ENCODE results near the gene TAF3. TPM values are rescaled to one million over a fixed set of nuclear protein-coding genes. Genes with fewer than 3 reads are reported as not detected.
A peak's percentile ranks its signal among the peaks of the same experiment; 100 is the strongest.

Gene TAF3
- total and polyA plus RNA-seq, 2 experiments from 2014 or later = 4.1 to 6.4 TPM

DNA sequence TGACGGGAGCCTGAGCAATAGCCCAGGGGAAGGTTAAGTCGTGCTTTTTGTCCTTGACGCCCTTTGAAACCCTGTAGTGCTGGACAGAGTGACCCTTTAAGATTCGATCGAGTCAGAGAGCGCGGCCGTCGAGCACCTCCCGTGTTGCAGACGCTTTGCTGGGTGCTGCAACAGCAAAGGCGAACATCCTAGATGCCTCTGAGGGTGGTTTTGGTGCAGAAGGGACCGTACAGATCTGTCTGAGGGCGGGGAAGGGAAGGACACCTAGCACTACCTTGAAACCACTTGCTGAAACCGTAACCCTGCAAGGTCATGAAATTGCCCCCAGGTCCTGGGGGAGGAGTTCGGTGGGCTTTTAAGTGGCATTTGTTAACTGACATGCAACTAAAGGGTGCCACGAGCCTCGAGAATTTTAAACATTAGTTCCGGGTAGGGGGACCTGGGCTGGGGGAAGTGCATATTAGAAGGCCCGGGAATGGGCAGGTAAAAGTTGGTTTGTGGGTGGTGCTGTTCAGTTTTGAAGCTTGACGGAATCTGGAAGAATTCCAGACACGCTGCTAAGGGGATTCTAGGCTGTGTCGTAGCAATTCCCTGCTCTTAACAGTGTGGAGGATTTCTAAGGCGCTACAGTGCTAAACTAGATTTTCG, 29.5 kb upstream of the TAF3 start:
- peak overlapping the region; percentile 57 for H2AFZ ChIP-seq
- whole genome bisulfite sequencing (ENCODE audit: low lambda C conversion rate, missing lambda C conversion rate) = 2% methylated on average over 25 of the region's 25 CpGs
- no peaks in the 10 kb centered on the region for H3K27me3 ChIP-seq
- H3K9me3 ChIP-seq (ENCODE audit: low read depth) = no peaks in the 10 kb centered on the region
- H3K4me3 ChIP-seq = peak overlapping the region; percentile 91
- H4K20me1 ChIP-seq (ENCODE audit: insufficient read depth, poor library complexity, severe bottlenecking) = peaks cover 48% of the 10 kb centered on the region
- H3K79me2 ChIP-seq = peaks cover 97% of the 10 kb centered on the region
- peak; percentile 38 for DNase-seq (ENCODE audit: low spot score)
- peak overlapping the region; percentile 76 for H3K27ac ChIP-seq
- peak overlapping the region; percentile 92 for H3K4me2 ChIP-seq
- H3K4me1 ChIP-seq (ENCODE audit: insufficient read depth) = peaks cover 23% of the 10 kb centered on the region
- H3K36me3 ChIP-seq (replicated peaks; ENCODE audit: insufficient read depth, low read depth) = no peaks in the 10 kb centered on the region
- TF ChIP-seq EZH2phosphoT487 (IDR thresholded peaks at IDR 0.05; ENCODE audit: low read depth, severe bottlenecking, unreplicated experiment) = no peak
- TF ChIP-seq, protein P1, sequence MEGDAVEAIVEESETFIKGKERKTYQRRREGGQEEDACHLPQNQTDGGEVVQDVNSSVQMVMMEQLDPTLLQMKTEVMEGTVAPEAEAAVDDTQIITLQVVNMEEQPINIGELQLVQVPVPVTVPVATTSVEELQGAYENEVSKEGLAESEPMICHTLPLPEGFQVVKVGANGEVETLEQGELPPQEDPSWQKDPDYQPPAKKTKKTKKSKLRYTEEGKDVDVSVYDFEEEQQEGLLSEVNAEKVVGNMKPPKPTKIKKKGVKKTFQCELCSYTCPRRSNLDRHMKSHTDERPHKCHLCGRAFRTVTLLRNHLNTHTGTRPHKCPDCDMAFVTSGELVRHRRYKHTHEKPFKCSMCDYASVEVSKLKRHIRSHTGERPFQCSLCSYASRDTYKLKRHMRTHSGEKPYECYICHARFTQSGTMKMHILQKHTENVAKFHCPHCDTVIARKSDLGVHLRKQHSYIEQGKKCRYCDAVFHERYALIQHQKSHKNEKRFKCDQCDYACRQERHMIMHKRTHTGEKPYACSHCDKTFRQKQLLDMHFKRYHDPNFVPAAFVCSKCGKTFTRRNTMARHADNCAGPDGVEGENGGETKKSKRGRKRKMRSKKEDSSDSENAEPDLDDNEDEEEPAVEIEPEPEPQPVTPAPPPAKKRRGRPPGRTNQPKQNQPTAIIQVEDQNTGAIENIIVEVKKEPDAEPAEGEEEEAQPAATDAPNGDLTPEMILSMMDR (IDR thresholded peaks at IDR 0.05; ENCODE audit: poor library complexity) = no peak
- TF ChIP-seq EZH2 (IDR thresholded peaks at IDR 0.05; ENCODE audit: borderline replicate concordance) = no peak
- H3K9me2 ChIP-seq (replicated peaks; ENCODE audit: insufficient read depth) = no peaks in the 10 kb centered on the region

DNA sequence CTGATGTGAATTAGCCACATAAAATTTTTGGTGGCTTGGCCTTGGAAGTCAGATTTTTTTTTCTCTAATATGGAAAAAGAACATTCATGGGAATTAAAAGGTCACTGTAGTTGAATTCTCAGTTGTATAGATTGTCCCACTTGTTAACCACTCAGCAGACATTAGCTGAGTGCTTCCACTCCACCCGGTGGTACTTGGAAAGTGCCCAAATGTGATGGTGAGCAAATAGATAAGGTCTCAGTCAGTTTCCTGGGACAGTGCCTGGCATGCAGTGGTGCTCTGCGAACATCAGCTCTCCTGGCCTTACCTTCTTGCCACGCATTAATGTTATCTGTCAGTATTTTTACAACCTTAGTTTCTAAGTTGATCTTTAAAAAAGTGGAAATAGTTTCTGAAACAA, 28.9 kb upstream of the TAF3 start:
- H3K9me2 ChIP-seq (replicated peaks; ENCODE audit: insufficient read depth) = no peaks in the 10 kb centered on the region
- H3K36me3 ChIP-seq (replicated peaks; ENCODE audit: insufficient read depth, low read depth) = no peaks in the 10 kb centered on the region
- peaks cover 97% of the 10 kb centered on the region for H3K79me2 ChIP-seq
- no peak for DNase-seq (ENCODE audit: low spot score)
- peak overlapping the region; percentile 92 for H3K4me2 ChIP-seq
- H3K27me3 ChIP-seq = no peaks in the 10 kb centered on the region
- WGBS (ENCODE audit: low lambda C conversion rate, missing lambda C conversion rate) = 45% methylated on average over 3 of the region's 3 CpGs
- no peak overlapping the region for H2AFZ ChIP-seq
- H3K4me1 ChIP-seq (ENCODE audit: insufficient read depth) = peaks cover 23% of the 10 kb centered on the region
- no peaks in the 10 kb centered on the region for H3K9me3 ChIP-seq (ENCODE audit: low read depth)
- peaks cover 52% of the 10 kb centered on the region for H4K20me1 ChIP-seq (ENCODE audit: insufficient read depth, poor library complexity, severe bottlenecking)
- TF ChIP-seq, protein P1 (IDR thresholded peaks at IDR 0.05; ENCODE audit: poor library complexity) = no peak
- TF ChIP-seq EZH2phosphoT487 (IDR thresholded peaks at IDR 0.05; ENCODE audit: low read depth, severe bottlenecking, unreplicated experiment) = no peak
- TF ChIP-seq EZH2 (IDR thresholded peaks at IDR 0.05; ENCODE audit: borderline replicate concordance) = no peak
- H3K27ac ChIP-seq = peak overlapping the region; percentile 76
- peak overlapping the region; percentile 91 for H3K4me3 ChIP-seq

DNA sequence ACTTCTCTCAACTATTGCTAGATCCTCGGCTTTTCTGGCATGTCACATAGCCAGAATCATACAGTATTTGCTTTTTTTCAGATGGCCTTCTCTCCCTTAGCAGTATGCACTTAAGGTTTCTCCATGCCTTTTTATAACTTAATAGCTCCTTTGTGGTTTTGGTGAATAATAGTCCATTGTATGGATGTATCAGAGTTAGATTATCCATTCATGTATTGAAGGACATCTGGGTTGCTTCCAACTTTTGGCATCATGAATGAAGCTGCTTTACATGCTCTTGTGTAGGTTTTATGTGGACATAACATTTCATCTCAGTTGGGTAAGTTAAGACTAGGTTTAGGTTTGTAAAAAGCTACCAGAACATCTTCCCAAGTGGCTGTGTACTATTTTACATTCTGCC, 25.8 kb upstream of the TAF3 start:
- no peak for DNase-seq (ENCODE audit: low spot score)
- Histone ChIP-seq H3K4me1 (ENCODE audit: insufficient read depth) (peaks cover 16% of the 10 kb centered on the region), H3K4me3 (no peak overlapping the region), H3K27ac (no peak overlapping the region), H3K4me2 (no peak overlapping the region), H3K79me2 (peaks cover 93% of the 10 kb centered on the region), H3K9me2 (replicated peaks; ENCODE audit: insufficient read depth) (no peaks in the 10 kb centered on the region), H2AFZ (no peak overlapping the region), H4K20me1 (ENCODE audit: insufficient read depth, poor library complexity, severe bottlenecking) (peaks cover 68% of the 10 kb centered on the region), H3K9me3 (ENCODE audit: low read depth) (no peaks in the 10 kb centered on the region), H3K36me3 (replicated peaks; ENCODE audit: insufficient read depth, low read depth) (no peaks in the 10 kb centered on the region), H3K27me3 (no peaks in the 10 kb centered on the region)
- TF ChIP-seq, protein P1 (IDR thresholded peaks at IDR 0.05; ENCODE audit: poor library complexity) = no peak
- TF ChIP-seq EZH2phosphoT487 (IDR thresholded peaks at IDR 0.05; ENCODE audit: low read depth, severe bottlenecking, unreplicated experiment) = no peak
- no peak for TF ChIP-seq EZH2 (IDR thresholded peaks at IDR 0.05; ENCODE audit: borderline replicate concordance)
- 92% methylated on average over 1 of the region's 1 CpG for WGBS (ENCODE audit: low lambda C conversion rate, missing lambda C conversion rate)

Data from hepatocyte (in vitro differentiated cells).